DMS 273 (cell line): ENCODE results near the gene UBE3A.
"Not testable (repeated sequence)": the region's sequence is repeated elsewhere in the genome, so short reads cannot be mapped to it uniquely, and the experiment has no call there.

Experiments used
- DNase-seq: peaks from one replicate; lab custom pipeline; 2025; ENCODE audit not compliant: unreplicated experiment; lab: John Stamatoyannopoulos, UW

UBE3A gene

GRCh38 chr15:25439369-25439836 is 579 bp upstream of the UBE3A start:
- peak; percentile 60 for DNase-seq

DNA sequence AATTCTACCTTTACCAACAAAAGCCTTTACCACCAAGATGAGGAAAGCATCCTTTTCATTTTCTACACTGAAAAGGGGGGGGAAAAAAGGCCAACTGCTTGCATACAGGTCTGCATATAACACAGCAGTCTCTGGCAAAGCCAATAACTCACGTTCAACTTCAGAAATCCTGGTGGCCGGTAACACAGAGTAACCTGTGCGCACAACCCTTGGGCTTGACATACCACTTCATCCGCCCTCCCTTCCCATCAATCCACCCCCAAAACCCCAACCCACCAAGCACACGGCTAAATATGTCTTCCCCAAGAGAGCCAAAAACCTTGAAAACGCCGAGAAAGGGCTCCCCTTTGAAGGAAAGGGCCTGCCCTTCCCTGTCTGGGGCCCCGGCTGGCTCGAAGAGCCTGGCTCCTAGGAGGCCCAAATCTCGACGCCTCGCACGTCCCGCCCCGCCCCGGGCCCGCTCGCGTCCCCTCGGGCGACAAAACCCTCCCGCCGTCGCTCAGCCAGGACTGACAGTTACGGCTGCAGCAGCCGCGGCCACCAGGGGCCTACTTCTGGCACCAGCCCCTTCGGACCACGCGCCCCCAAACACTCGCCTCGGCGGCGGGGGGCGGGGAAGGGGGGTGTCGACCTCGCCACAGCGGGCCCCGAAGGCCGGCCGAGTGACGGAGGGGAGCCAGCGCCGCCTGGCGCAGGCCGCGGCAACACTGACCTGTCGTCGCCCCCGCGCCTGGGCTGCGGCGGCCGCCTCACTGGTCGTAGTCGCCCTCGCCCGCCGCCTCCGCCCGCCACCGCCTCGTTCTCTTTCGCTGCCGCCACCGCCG is 835 bp downstream of the UBE3A start:
- peak; percentile 60 for DNase-seq

DNA sequence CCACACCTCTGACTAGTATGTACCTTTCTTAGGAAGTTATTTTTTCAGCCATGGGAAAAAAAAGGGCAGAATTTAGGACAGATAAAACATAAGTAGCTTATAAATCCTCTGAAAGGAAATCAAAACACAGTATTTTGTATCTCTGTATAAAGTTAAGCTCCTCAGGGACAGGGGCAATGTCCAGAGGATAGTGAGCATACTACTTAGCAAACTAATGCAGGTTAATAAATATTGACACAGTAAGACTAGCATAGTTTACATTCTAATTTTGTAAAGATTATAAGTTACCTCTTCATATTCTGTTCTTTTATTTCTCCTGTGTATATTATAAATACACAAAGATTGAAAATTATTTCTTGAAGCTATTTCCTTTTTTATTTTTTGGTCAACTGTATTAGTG is 2.1 kb downstream of the UBE3A start:
- DNase-seq, result no peak

GRCh38 chr15:25435474-25436243 is 3.2 kb downstream of the UBE3A start:
- no peak for DNase-seq

- no peak for DNase-seq
Measured at GRCh38 chr15:25433118-25433865, 5.5 kb downstream of the UBE3A start.

GRCh38 chr15:25431836-25432561 is 6.8 kb downstream of the UBE3A start:
- no peak for DNase-seq

- no peak for DNase-seq
Measured at GRCh38 chr15:25427861-25428260, 11.0 kb downstream of the UBE3A start.

- DNase-seq, result no peak
Measured at GRCh38 chr15:25426896-25427610, 11.8 kb downstream of the UBE3A start.

DNA sequence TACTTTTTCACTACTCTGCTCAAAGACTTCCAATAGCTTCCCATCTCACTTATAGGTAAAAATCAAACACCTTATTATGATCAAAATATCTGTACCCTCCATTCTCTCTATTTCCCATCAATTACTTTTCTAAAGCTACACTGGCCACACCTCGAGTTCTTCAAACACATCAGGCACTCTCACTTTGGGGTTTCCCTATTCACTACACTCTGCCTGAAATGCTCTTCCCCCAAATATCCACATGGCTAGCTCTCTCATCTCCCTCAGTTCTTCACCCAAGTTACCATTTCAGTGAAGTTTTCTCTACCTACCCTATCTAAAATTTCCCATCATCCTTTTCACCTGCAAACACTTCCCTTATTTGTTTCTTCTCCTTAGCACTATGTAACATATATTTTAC is 14.8 kb downstream of the UBE3A start:
- no peak for DNase-seq

DNA sequence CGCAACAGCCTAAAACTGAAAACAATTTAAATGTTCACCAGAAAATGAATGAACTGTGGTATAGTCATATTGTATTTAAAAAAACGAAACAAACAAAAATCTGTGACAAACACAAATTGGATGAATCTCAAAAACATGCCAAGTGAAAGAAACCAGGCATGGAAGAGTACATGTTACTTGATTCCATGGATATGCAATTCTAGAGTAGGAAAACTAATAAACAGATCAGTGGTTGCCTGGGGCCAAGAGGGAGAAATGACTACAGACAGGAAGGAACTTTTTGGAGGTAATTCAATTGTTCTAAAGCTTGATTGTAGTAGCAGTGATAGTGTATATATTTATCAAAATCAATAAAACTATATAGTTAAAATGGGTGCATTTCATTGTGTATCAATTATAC is 16.8 kb downstream of the UBE3A start:
- DNase-seq, result no peak

GRCh38 chr15:25418202-25418601 is 20.6 kb downstream of the UBE3A start:
- DNase-seq, result no peak

- DNase-seq, result no peak
Measured at GRCh38 chr15:25417604-25418003, 21.2 kb downstream of the UBE3A start.

DNA sequence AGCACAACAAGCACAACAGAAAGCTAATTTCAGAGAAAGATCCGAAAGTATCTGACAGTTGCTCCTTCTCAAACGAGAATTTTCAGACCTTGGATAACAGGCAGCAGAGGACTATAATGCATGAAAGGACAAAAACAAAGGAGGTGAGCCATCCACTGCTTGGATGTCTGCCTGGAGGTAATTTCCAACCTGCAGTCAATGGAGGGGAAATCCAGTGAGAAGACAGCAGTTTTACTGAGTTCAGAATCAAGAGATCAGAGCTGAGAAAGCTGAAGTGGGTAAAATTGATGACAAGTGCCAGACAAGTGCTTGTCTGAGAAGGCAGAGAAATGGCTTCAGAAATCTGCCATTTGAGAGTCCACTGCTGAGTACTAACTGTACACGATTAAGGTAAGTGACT is 22.1 kb downstream of the UBE3A start:
- DNase-seq, result no peak

- DNase-seq, result no peak
Measured at GRCh38 chr15:25415707-25416106, 23.1 kb downstream of the UBE3A start.

GRCh38 chr15:25415217-25415616 is 23.6 kb downstream of the UBE3A start:
- DNase-seq, result no peak

- no peak for DNase-seq
Measured at GRCh38 chr15:25410649-25411048, 28.2 kb downstream of the UBE3A start.

- DNase-seq, result not testable (repeated sequence)
Measured at GRCh38 chr15:25409731-25410130, 29.1 kb downstream of the UBE3A start.

DNA sequence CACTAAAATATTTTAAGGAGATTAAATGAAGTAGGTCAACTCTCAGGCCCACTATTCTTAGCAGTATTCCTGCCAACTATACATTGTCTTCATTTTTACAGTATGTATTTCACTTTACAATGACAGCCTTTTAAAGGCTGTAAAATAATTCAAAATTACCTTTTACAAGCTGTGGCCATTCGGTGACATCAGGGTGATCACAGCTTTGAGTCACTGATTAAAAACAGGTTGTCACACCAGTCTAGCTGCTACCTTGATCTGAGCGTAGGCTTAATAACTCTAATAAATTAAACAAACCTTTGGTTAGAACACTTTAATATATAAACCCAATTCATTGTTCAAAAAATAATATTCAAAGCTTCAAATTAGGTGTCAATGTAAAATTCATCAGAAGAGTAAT is 29.9 kb downstream of the UBE3A start:
- DNase-seq, result no peak

DNA sequence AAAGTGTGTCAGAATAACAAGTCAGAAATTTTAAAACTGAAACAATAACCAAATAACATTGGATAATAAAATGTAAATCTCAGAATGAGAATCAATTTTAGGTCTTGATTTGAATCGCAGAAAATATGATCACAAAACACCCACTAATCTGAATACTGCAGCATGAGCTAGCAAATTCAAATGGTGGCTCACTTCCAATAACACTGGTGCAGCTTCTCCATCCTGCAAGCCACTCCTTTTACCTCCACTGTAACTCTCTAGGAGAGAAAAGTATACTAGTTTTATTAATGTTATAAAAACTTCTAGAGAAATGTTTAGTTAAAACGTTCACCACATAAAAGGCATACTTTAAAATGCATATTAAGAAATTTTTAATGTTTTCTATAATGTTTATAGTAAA is 30.4 kb downstream of the UBE3A start:
- peak; percentile 1 for DNase-seq

- DNase-seq, result no peak
Measured at GRCh38 chr15:25407950-25408349, 30.9 kb downstream of the UBE3A start.
